OCI-LY7 (cell line): Measurements from ENCODE around the gene FOXL1. TPM values are rescaled to one million over a fixed set of nuclear protein-coding genes. Genes with fewer than 3 reads are reported as not detected.

Experiments
- BruUV-seq: library from RNA; stranded (reverse); fragments of 400-500 nt; replicated peaks from 2 replicates; lab custom pipeline; 2021; lab: Mats Ljungman, UMichigan
- CTCF ChIA-PET: fragments of 300-600 bp; sonication (Branson Sonifier 250); formaldehyde crosslinking; loops from one replicate; lab custom pipeline; 2022; ENCODE audit warnings: antibody characterized with exemption; ENCODE audit not compliant: unreplicated experiment; lab: Charles Lee
- POLR2A ChIA-PET: fragments of 300-600 bp; sonication (Branson Sonifier 250); formaldehyde crosslinking; loops from one replicate; lab custom pipeline; 2022; ENCODE audit warnings: antibody characterized with exemption; lab: Charles Lee
- DNase-seq: peaks from one replicate; pipeline ENCODE4 v3.0.0-alpha.2; 2015; ENCODE audit warnings: low spot score
- H2AFZ ChIP-seq: fragments of 200-600 bp; sonication (generic), shearing (Covaris generic); 2 replicates; pipeline ENCODE4 v1.6.1; 2014; ENCODE audit warnings: mild to moderate bottlenecking, antibody characterized with exemption, low read length, moderate library complexity
- H3K27ac ChIP-seq: fragments of 200-600 bp; sonication (generic); 2 replicates; pipeline ENCODE4 v1.5.1; 2014; ENCODE audit warnings: mixed run types, low read depth, mild to moderate bottlenecking, moderate library complexity, low read length, inconsistent platforms; ENCODE audit not compliant: poor library complexity, severe bottlenecking
- H3K36me3 ChIP-seq: fragments of 200-600 bp; sonication (generic); 2 replicates; pipeline ENCODE4 v1.6.1; 2014; ENCODE audit warnings: mild to moderate bottlenecking, antibody characterized with exemption, low read length, moderate library complexity, mixed read lengths; ENCODE audit not compliant: insufficient read depth
- H3K4me1 ChIP-seq: fragments of 200-600 bp; sonication (generic); 2 replicates; pipeline ENCODE4 v1.5.1; 2014; ENCODE audit warnings: mild to moderate bottlenecking, low read length; ENCODE audit not compliant: insufficient read depth, poor library complexity, severe bottlenecking
- H3K4me2 ChIP-seq: fragments of 200-600 bp; sonication (generic); 2 replicates; pipeline ENCODE4 v1.6.1; 2014; ENCODE audit warnings: mild to moderate bottlenecking, low read length
- H3K4me3 ChIP-seq: fragments of 200-600 bp; sonication (generic); 2 replicates; pipeline ENCODE4 v1.5.1; 2014; ENCODE audit warnings: mild to moderate bottlenecking, low read depth, low read length; ENCODE audit not compliant: poor library complexity, severe bottlenecking
- H3K79me2 ChIP-seq: fragments of 200-600 bp; sonication (generic); 2 replicates; pipeline ENCODE4 v1.6.1; 2016; ENCODE audit warnings: low read depth, mild to moderate bottlenecking, low read length, moderate library complexity, mixed read lengths; ENCODE audit not compliant: insufficient read depth
- H3K9me2 ChIP-seq: fragments of 200-600 bp; sonication (generic); 2 replicates; pipeline ENCODE4 v1.6.1; 2016; ENCODE audit warnings: mild to moderate bottlenecking, low read length, mixed read lengths; ENCODE audit not compliant: insufficient read depth
- H3K9me3 ChIP-seq: fragments of 200-600 bp; sonication (generic); 2 replicates; pipeline ENCODE4 v1.6.1; 2014; ENCODE audit warnings: mild to moderate bottlenecking, mixed run types, low read length, mixed read lengths
- H4K20me1 ChIP-seq: fragments of 200-600 bp; sonication (generic); 2 replicates; pipeline ENCODE4 v1.6.1; 2014; ENCODE audit warnings: mild to moderate bottlenecking, antibody characterized with exemption, low read length, moderate library complexity, mixed read lengths; ENCODE audit not compliant: insufficient read depth
- CTCF ChIP-seq: fragments of 200-600 bp; sonication (generic); conservative IDR thresholded peaks from 2 replicates; pipeline ENCODE4 v1.5.1; 2014; ENCODE audit warnings: mild to moderate bottlenecking, antibody characterized with exemption, low read length, moderate library complexity, mixed read lengths
- EZH2phosphoT487 ChIP-seq: fragments of 200-600 bp; sonication (generic); IDR thresholded peaks from 2 replicates; pipeline ENCODE4 v1.6.1; 2018; ENCODE audit warnings: low read depth, borderline replicate concordance, mild to moderate bottlenecking, mixed run types, antibody characterized with exemption, low read length, moderate library complexity, mixed read lengths
- intact Hi-C: fragments of 100-400 bp; cut with micrococcal nuclease; formaldehyde crosslinking; loops from one replicate; pipeline ENCODE4 v1.10.0; 2022; ENCODE audit not compliant: unreplicated experiment
- total RNA-seq, 2 experiments: library from RNA; depleted of rRNA in 1 of 2; stranded (reverse); fragments of >200 nt in 1 of 2; shearing (Covaris generic) in 1 of 2; gene quantifications; 2 replicates each; pipeline ENCODE4 v1.2.3, GENCODE V29; 2014 to 2022

Gene FOXL1
- total RNA-seq, 2 experiments from 2014 or later, result 1.7 to 1.8 TPM

- intact Hi-C loops, result no loop called here
- Histone ChIP-seq H3K27ac (no peak overlapping the region), H3K36me3 (no peaks in the 10 kb centered on the region), H3K9me3 (no peaks in the 10 kb centered on the region), H3K4me3 (no peak overlapping the region), H3K79me2 (no peaks in the 10 kb centered on the region), H3K4me2 (no peak overlapping the region), H3K4me1 (no peaks in the 10 kb centered on the region), H3K9me2 (no peaks in the 10 kb centered on the region), H4K20me1 (no peaks in the 10 kb centered on the region), H2AFZ (no peak overlapping the region)
- no TSS peak for BruUV-seq
- TF ChIP-seq EZH2phosphoT487, result no peak
- TF ChIP-seq CTCF, result no peak
- no peak for DNase-seq
- ChIA-PET POLR2A (interaction anchor here (0.7 kb wide), 1 partner anchor 108 kb away, joined by 3 read pairs; no protein-coding TSS in a partner anchor), CTCF (no interaction called here)
Measured at GRCh38 chr16:86531641-86532525, 46.5 kb upstream of the FOXL1 start.

- no peaks in the 10 kb centered on the region for H3K9me2 ChIP-seq
- TF ChIP-seq CTCF (no peak), EZH2phosphoT487 (no peak)
- no peak overlapping the region for H2AFZ ChIP-seq
- POLR2A ChIA-PET, result no interaction called here
- no peaks in the 10 kb centered on the region for H3K9me3 ChIP-seq
- no peak overlapping the region for H3K27ac ChIP-seq
- H4K20me1 ChIP-seq, result no peaks in the 10 kb centered on the region
- H3K4me2 ChIP-seq, result no peak overlapping the region
- no TSS peak for BruUV-seq
- H3K4me3 ChIP-seq, result no peak overlapping the region
- intact Hi-C loops, result no loop called here
- H3K36me3 ChIP-seq, result no peaks in the 10 kb centered on the region
- DNase-seq, result no peak
- no peaks in the 10 kb centered on the region for H3K4me1 ChIP-seq
- CTCF ChIA-PET, result no interaction called here
- no peaks in the 10 kb centered on the region for H3K79me2 ChIP-seq
Measured at GRCh38 chr16:86532526-86532815, 45.9 kb upstream of the FOXL1 start.

DNA sequence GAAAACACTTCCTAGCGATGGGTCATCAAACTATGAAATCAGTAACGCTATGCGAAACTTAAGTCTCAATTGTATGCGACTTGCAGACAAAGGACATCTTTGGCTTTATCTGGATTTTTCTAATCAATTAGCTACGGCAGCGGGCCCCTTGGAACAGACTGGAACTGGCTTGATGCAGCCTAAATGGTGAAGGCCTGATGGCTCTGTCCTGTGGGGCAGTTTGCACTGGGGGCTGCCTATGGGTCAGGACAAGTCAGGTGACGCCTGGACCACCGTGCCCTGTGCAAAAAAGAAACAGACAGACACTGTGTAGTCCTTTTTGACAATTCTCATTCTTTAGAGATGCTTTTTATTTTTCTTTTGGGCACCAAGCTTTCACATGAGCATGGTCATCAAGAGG lies 45.3 kb upstream of the FOXL1 start:
- no peak for DNase-seq
- Histone ChIP-seq H3K9me2 (no peaks in the 10 kb centered on the region), H3K4me1 (no peaks in the 10 kb centered on the region), H3K4me2 (no peak overlapping the region), H3K4me3 (no peak overlapping the region), H2AFZ (no peak overlapping the region), H3K9me3 (no peaks in the 10 kb centered on the region), H3K36me3 (no peaks in the 10 kb centered on the region), H3K27ac (no peak overlapping the region), H4K20me1 (no peaks in the 10 kb centered on the region), H3K79me2 (no peaks in the 10 kb centered on the region)
- intact Hi-C loops, result no loop called here
- ChIA-PET CTCF (no interaction called here), POLR2A (interaction anchor here (0.6 kb wide), 1 partner anchor 217 kb away, joined by 3 read pairs; no protein-coding TSS in a partner anchor)
- no TSS peak for BruUV-seq
- no peak for TF ChIP-seq CTCF
- TF ChIP-seq EZH2phosphoT487, result no peak
